IMR-90 (cell line): ENCODE data around the gene C14orf119. TPM values are rescaled to one million over a fixed set of nuclear protein-coding genes. Genes with fewer than 3 reads are reported as not detected.

Experiments used
- ATAC-seq: fragments of 200-7000 bp; cut with Tn5 transposase; 2 replicates; pipeline ENCODE4 v1.9.1; 2020; ENCODE audit warnings: low read depth, mild to moderate bottlenecking, moderate library complexity
- BruUV-seq: library from RNA; stranded (reverse); fragments of 400-500 nt; replicated peaks from 2 replicates; lab custom pipeline; 2021; lab: Mats Ljungman, UMichigan
- CTCF ChIA-PET: fragments of 300-600 bp; formaldehyde crosslinking; extraction: SDS; loops from one replicate; lab custom pipeline; 2021; ENCODE audit warnings: antibody characterized with exemption; lab: Yijun Ruan, JAX
- POLR2A ChIA-PET: fragments of 300-600 bp; sonication (Branson Sonifier 250); formaldehyde crosslinking; loops from one replicate; lab custom pipeline; 2022; ENCODE audit warnings: antibody characterized with exemption; ENCODE audit not compliant: unreplicated experiment; lab: Charles Lee
- DNase-seq: peaks from one replicate; pipeline ENCODE4 v3.0.0; 2013
- H2AFZ ChIP-seq: replicated peaks from 2 replicates; pipeline ENCODE3; 2013; ENCODE audit warnings: low read length, mild to moderate bottlenecking; ENCODE audit not compliant: poor library complexity
- H2AK5ac ChIP-seq: 2 replicates; pipeline ENCODE4 v1.6.1; 2013; ENCODE audit warnings: low read depth, low read length, inconsistent platforms
- H2AK9ac ChIP-seq: replicated peaks from 2 replicates; pipeline ENCODE3; 2013; ENCODE audit warnings: mild to moderate bottlenecking, low read depth, low read length, moderate library complexity; ENCODE audit not compliant: poor library complexity
- H2BK120ac ChIP-seq: 2 replicates; pipeline ENCODE4 v1.6.1; 2013; ENCODE audit warnings: low read depth, low read length, inconsistent platforms
- H2BK15ac ChIP-seq: 3 replicates; pipeline ENCODE4 v1.6.1; 2013; ENCODE audit warnings: low read depth, low read length, inconsistent platforms
- H2BK20ac ChIP-seq: 2 replicates; pipeline ENCODE4 v1.6.1; 2013; ENCODE audit warnings: low read depth, mild to moderate bottlenecking, inconsistent platforms, low read length, moderate library complexity
- H2BK5ac ChIP-seq: 2 replicates; pipeline ENCODE4 v1.6.1; 2013; ENCODE audit warnings: mild to moderate bottlenecking, low read depth, low read length, inconsistent platforms; ENCODE audit not compliant: poor library complexity, severe bottlenecking
- H3K14ac ChIP-seq: replicated peaks from 2 replicates; pipeline ENCODE4 v1.6.1; 2013; ENCODE audit warnings: low read depth, low read length, inconsistent platforms
- H3K18ac ChIP-seq: 2 replicates; pipeline ENCODE4 v1.6.1; 2013; ENCODE audit warnings: low read depth, low read length, control low read depth
- H3K23ac ChIP-seq: 2 replicates; pipeline ENCODE4 v1.6.1; 2013; ENCODE audit warnings: low read depth, low read length, inconsistent platforms
- H3K27ac ChIP-seq: 2 replicates; pipeline ENCODE4 v1.5.1; 2013; ENCODE audit warnings: mild to moderate bottlenecking, control low read depth, low read length; ENCODE audit not compliant: insufficient read depth
- H3K27me3 ChIP-seq: 2 replicates; pipeline ENCODE4 v1.6.1; 2013; ENCODE audit warnings: low read length; ENCODE audit not compliant: control insufficient read depth, insufficient read depth
- H3K36me3 ChIP-seq: 2 replicates; pipeline ENCODE4 v1.6.1; 2013; ENCODE audit warnings: low read length, mixed read lengths; ENCODE audit not compliant: control insufficient read depth, insufficient read depth
- H3K4ac ChIP-seq: 2 replicates; pipeline ENCODE4 v1.6.1; 2013; ENCODE audit warnings: low read depth, low read length, inconsistent platforms
- H3K4me1 ChIP-seq: 2 replicates; pipeline ENCODE4 v1.6.1; 2013; ENCODE audit warnings: low read length, mixed read lengths; ENCODE audit not compliant: control insufficient read depth, insufficient read depth
- H3K4me2 ChIP-seq: 2 replicates; pipeline ENCODE4 v1.6.1; 2013; ENCODE audit warnings: low read depth, mild to moderate bottlenecking, control low read depth, low read length, moderate library complexity
- H3K4me3 ChIP-seq: 2 replicates; pipeline ENCODE4 v1.5.1; 2013; ENCODE audit warnings: low read depth, mild to moderate bottlenecking, control low read depth, low read length, moderate library complexity; ENCODE audit not compliant: insufficient read depth
- H3K56ac ChIP-seq: 2 replicates; pipeline ENCODE4 v1.6.1; 2013; ENCODE audit warnings: low read length, inconsistent platforms; ENCODE audit not compliant: insufficient read depth; ENCODE audit errors: extremely low read depth
- H3K79me1 ChIP-seq, 2 experiments: 2 replicates each; pipeline ENCODE4 v1.6.1; 2013; ENCODE audit warnings: low read length in 2 of 2, inconsistent platforms in 1 of 2, low read depth in 1 of 2
- H3K9ac ChIP-seq: 2 replicates; pipeline ENCODE4 v1.6.1; 2013; ENCODE audit warnings: low read depth, low read length, control low read depth
- H3K9me1 ChIP-seq: 2 replicates; pipeline ENCODE4 v1.6.1; 2013; ENCODE audit warnings: low read length, inconsistent platforms; ENCODE audit not compliant: insufficient read depth
- H3K9me3 ChIP-seq: 2 replicates; pipeline ENCODE4 v1.6.1; 2013; ENCODE audit warnings: low read length; ENCODE audit not compliant: control insufficient read depth, insufficient read depth
- H4K20me1 ChIP-seq: 2 replicates; pipeline ENCODE4 v1.6.1; 2013; ENCODE audit warnings: low read length, inconsistent platforms; ENCODE audit not compliant: insufficient read depth
- H4K5ac ChIP-seq: 2 replicates; pipeline ENCODE4 v1.6.1; 2013; ENCODE audit warnings: mild to moderate bottlenecking, low read depth, low read length, control low read depth
- H4K8ac ChIP-seq, 2 experiments: 2 replicates each; pipeline ENCODE4 v1.6.1; 2013; ENCODE audit warnings: low read depth in 2 of 2, low read length in 2 of 2, control low read depth in 1 of 2, inconsistent platforms in 1 of 2
- H4K91ac ChIP-seq: 2 replicates; pipeline ENCODE4 v1.6.1; 2013; ENCODE audit warnings: low read depth, low read length, inconsistent platforms; ENCODE audit not compliant: insufficient read depth
- CHD1 ChIP-seq: IDR thresholded peaks from 2 replicates; pipeline ENCODE4 v1.6.1; 2012; ENCODE audit warnings: low read depth, low read length, improper control_type of control experiment
- MAZ ChIP-seq: IDR thresholded peaks from 2 replicates; pipeline ENCODE4 v1.6.1; 2012; ENCODE audit warnings: low read depth, mild to moderate bottlenecking, low read length, improper control_type of control experiment, moderate library complexity, borderline replicate concordance
- POLR2A ChIP-seq: IDR thresholded peaks from 2 replicates; pipeline ENCODE4 v1.6.1; 2012; ENCODE audit warnings: mild to moderate bottlenecking, low read depth, low read length
- WGBS, 2 experiments: methylation state at CpG; one replicate each; pipeline versions ENCODE4 v1.1.5 to v1.1.7; 2013; ENCODE audit warnings: missing lambda C conversion rate in 2 of 2; ENCODE audit not compliant: insufficient read length in 1 of 2; ENCODE audit errors: extremely low coverage in 2 of 2; 5-methylcytosine and 5-hydroxymethylcytosine counted together
- dilution Hi-C: fragments of 300-500 bp; cut with HindIII; formaldehyde crosslinking; loops from one replicate; pipeline ENCODE4 v1.14.3; 2018; ENCODE audit warnings: low sequenced_read_pairs; ENCODE audit not compliant: unreplicated experiment
- in situ Hi-C: fragments of 300-500 bp; cut with MboI; formaldehyde crosslinking; loops from 3 replicates; pipeline ENCODE4 v1.14.3; 2019; ENCODE audit warnings: low sequenced_read_pairs, inconsistent platforms, mixed read lengths
- intact Hi-C: fragments of 100-400 bp; cut with micrococcal nuclease; formaldehyde crosslinking; loops from 2 replicates; pipeline ENCODE4 v1.10.0; 2022
- polyA plus RNA-seq, 3 experiments: library from polyadenylated mRNA; depleted of rRNA; stranded (reverse); fragments of >200 nt; gene quantifications; 2 replicates each; pipeline ENCODE4 v1.2.3, GENCODE V29; 2012; ENCODE audit warnings: low replicate concordance in 1 of 3
- total RNA-seq: library from RNA; depleted of rRNA; stranded (reverse); fragments of >200 nt; gene quantifications from 2 replicates; pipeline ENCODE4 v1.2.3, GENCODE V29; 2012
- TF ChIP-seq, protein P1 (sequence below): fragments of 150-350 bp; IDR thresholded peaks from 2 replicates; pipeline ENCODE4 v1.6.1; 2016; ENCODE audit warnings: low read depth, mild to moderate bottlenecking, low read length, moderate library complexity, borderline replicate concordance

Gene C14orf119
- total and polyA plus RNA-seq, 2 of the 4 experiments (the other 2 are of a cell fraction), result 74.0 to 83.7 TPM

DNA sequence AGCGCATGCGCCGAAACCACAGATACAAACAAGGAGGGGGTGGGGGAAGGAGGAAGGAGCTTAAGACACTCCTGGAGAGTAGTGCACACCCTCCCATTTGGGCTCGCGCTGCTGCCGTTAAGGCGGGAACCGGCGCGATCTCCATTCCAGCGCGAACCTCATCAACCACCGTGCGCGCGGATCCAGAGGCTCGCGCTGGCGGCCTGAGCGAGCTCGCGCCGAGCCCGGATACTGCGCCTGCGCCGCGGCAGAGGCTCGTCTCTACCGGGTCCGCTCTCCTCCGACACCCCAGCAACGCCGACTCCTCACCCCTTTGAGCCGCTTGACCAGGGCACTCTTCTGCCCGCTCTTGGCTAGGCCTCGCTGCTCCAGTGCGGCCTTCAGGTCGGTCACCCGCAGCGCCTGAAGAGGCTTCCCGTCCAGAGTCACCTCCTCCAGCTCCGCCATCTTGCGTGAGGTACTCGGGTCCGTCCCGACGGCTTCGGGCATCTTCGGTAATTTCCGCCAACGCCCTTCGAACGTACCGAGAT lies 574 bp upstream of the C14orf119 start, which contains the start of gene ACIN1:
TSS of gene ACIN1 (minus strand) at position 471 of the 530 bp plus-strand sequence. CDS start at position 447, 24 bp downstream.
- peak within 1 kb of the TSS; percentile 82 for H3K18ac ChIP-seq
- DNase-seq, result peak; percentile 86
- WGBS, 2 experiments, result 0% methylated on average over 44 of the region's 55 CpGs; no CpG with 5 or more reads in 1 of the 2 experiments
- H3K9me1 ChIP-seq, result peaks cover 9% of the 10 kb centered on the region
- H3K14ac ChIP-seq, result peak within 1 kb of the TSS; percentile 98
- H2BK15ac ChIP-seq, result peak within 1 kb of the TSS; percentile 71; the same call in 1 of the 3 replicates
- dilution Hi-C loops, result no loop called here
- peaks cover 22 to 62% of the 10 kb centered on the region in 2 experiments for H3K79me1 ChIP-seq
- peaks cover 3% of the 10 kb centered on the region; the same call in 1 of the 2 replicates for H3K4me1 ChIP-seq
- TF ChIP-seq MAZ (peak; percentile 66; the same call in 1 of the 2 replicates), POLR2A (peak; percentile 80), CHD1 (0 out of 2 replicates have a peak, but pooled peaks have one; percentile 72)
- TF ChIP-seq, protein P1, sequence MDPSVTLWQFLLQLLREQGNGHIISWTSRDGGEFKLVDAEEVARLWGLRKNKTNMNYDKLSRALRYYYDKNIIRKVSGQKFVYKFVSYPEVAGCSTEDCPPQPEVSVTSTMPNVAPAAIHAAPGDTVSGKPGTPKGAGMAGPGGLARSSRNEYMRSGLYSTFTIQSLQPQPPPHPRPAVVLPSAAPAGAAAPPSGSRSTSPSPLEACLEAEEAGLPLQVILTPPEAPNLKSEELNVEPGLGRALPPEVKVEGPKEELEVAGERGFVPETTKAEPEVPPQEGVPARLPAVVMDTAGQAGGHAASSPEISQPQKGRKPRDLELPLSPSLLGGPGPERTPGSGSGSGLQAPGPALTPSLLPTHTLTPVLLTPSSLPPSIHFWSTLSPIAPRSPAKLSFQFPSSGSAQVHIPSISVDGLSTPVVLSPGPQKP, result no peak
- H2BK120ac ChIP-seq, result peak within 1 kb of the TSS; percentile 79
- H3K27me3 ChIP-seq, result no peaks in the 10 kb centered on the region
- H2BK5ac ChIP-seq, result peak within 1 kb of the TSS; percentile 95
- ATAC-seq, result peak; percentile 63
- CTCF ChIA-PET, result interaction anchor here (0.6 to 3.5 kb wide), 11 partner anchors 10 to 92 kb away, joined by 3 to 19 read pairs (median 5); no protein-coding TSS in a partner anchor
- POLR2A ChIA-PET, result interaction anchor here (0.5 to 1.2 kb wide), 7 partner anchors 14 to 206 kb away, joined by 3 to 12 read pairs (median 4); no protein-coding TSS in a partner anchor
- intact Hi-C loops, result loop anchor here (2.0 kb wide), 1 partner anchor 16 kb away; no protein-coding TSS in a partner anchor
- H3K9me3 ChIP-seq, result no peaks in the 10 kb centered on the region
- peaks cover 20% of the 10 kb centered on the region for H3K36me3 ChIP-seq
- H4K8ac ChIP-seq, result peak within 1 kb of the TSS; percentile 88 to 98
- H3K23ac ChIP-seq, result peak within 1 kb of the TSS; percentile 95
- H2AFZ ChIP-seq, result peak within 1 kb of the TSS; percentile 94
- no TSS peak for BruUV-seq
- H3K4me3 ChIP-seq, result peak within 1 kb of the TSS; percentile 67
- H2AK5ac ChIP-seq, result peak within 1 kb of the TSS; percentile 94
- in situ Hi-C loops, result loop anchor here (25.0 kb wide), 1 partner anchor 1043 kb away; the partner anchor contains the start of genes EMC9, FITM1, PSME1 and PSME2
- H3K27ac ChIP-seq, result peak within 1 kb of the TSS; percentile 97
- H4K20me1 ChIP-seq, result peaks cover 44% of the 10 kb centered on the region; the same call in 1 of the 2 replicates
- peak within 1 kb of the TSS; percentile 49; the same call in 1 of the 2 replicates for H2BK20ac ChIP-seq
- H4K91ac ChIP-seq, result peak within 1 kb of the TSS; percentile 96
- H3K9ac ChIP-seq, result peak within 1 kb of the TSS; percentile 97
- peak within 1 kb of the TSS; percentile 98 for H3K4ac ChIP-seq
- H3K4me2 ChIP-seq, result peak within 1 kb of the TSS; percentile 99
- H2AK9ac ChIP-seq, result peak within 1 kb of the TSS; percentile 92
- peak within 1 kb of the TSS; percentile 94 for H3K56ac ChIP-seq
- peak within 1 kb of the TSS; percentile 83 for H4K5ac ChIP-seq
